IMR-90 (cell line): ENCODE data around the gene CST2. TPM values are rescaled to one million over a fixed set of nuclear protein-coding genes. Genes with fewer than 3 reads are reported as not detected.

Experiments used
- ATAC-seq: fragments of 200-7000 bp; cut with Tn5 transposase; 2 replicates; pipeline ENCODE4 v1.9.1; 2020; ENCODE audit warnings: low read depth, mild to moderate bottlenecking, moderate library complexity
- BruUV-seq: library from RNA; stranded (reverse); fragments of 400-500 nt; replicated peaks from 2 replicates; lab custom pipeline; 2021; lab: Mats Ljungman, UMichigan
- CTCF ChIA-PET: fragments of 300-600 bp; formaldehyde crosslinking; extraction: SDS; loops from one replicate; lab custom pipeline; 2021; ENCODE audit warnings: antibody characterized with exemption; lab: Yijun Ruan, JAX
- POLR2A ChIA-PET: fragments of 300-600 bp; sonication (Branson Sonifier 250); formaldehyde crosslinking; loops from one replicate; lab custom pipeline; 2022; ENCODE audit warnings: antibody characterized with exemption; ENCODE audit not compliant: unreplicated experiment; lab: Charles Lee
- DNase-seq: peaks from one replicate; pipeline ENCODE4 v3.0.0; 2013
- H2AFZ ChIP-seq: replicated peaks from 2 replicates; pipeline ENCODE3; 2013; ENCODE audit warnings: low read length, mild to moderate bottlenecking; ENCODE audit not compliant: poor library complexity
- H2AK5ac ChIP-seq: 2 replicates; pipeline ENCODE4 v1.6.1; 2013; ENCODE audit warnings: low read depth, low read length, inconsistent platforms
- H2AK9ac ChIP-seq: replicated peaks from 2 replicates; pipeline ENCODE3; 2013; ENCODE audit warnings: mild to moderate bottlenecking, low read depth, low read length, moderate library complexity; ENCODE audit not compliant: poor library complexity
- H2BK120ac ChIP-seq: 2 replicates; pipeline ENCODE4 v1.6.1; 2013; ENCODE audit warnings: low read depth, low read length, inconsistent platforms
- H2BK15ac ChIP-seq: 3 replicates; pipeline ENCODE4 v1.6.1; 2013; ENCODE audit warnings: low read depth, low read length, inconsistent platforms
- H2BK20ac ChIP-seq: 2 replicates; pipeline ENCODE4 v1.6.1; 2013; ENCODE audit warnings: low read depth, mild to moderate bottlenecking, inconsistent platforms, low read length, moderate library complexity
- H2BK5ac ChIP-seq: 2 replicates; pipeline ENCODE4 v1.6.1; 2013; ENCODE audit warnings: mild to moderate bottlenecking, low read depth, low read length, inconsistent platforms; ENCODE audit not compliant: poor library complexity, severe bottlenecking
- H3K14ac ChIP-seq: replicated peaks from 2 replicates; pipeline ENCODE4 v1.6.1; 2013; ENCODE audit warnings: low read depth, low read length, inconsistent platforms
- H3K18ac ChIP-seq: 2 replicates; pipeline ENCODE4 v1.6.1; 2013; ENCODE audit warnings: low read depth, low read length, control low read depth
- H3K23ac ChIP-seq: 2 replicates; pipeline ENCODE4 v1.6.1; 2013; ENCODE audit warnings: low read depth, low read length, inconsistent platforms
- H3K27ac ChIP-seq: 2 replicates; pipeline ENCODE4 v1.5.1; 2013; ENCODE audit warnings: mild to moderate bottlenecking, control low read depth, low read length; ENCODE audit not compliant: insufficient read depth
- H3K27me3 ChIP-seq: 2 replicates; pipeline ENCODE4 v1.6.1; 2013; ENCODE audit warnings: low read length; ENCODE audit not compliant: control insufficient read depth, insufficient read depth
- H3K36me3 ChIP-seq: 2 replicates; pipeline ENCODE4 v1.6.1; 2013; ENCODE audit warnings: low read length, mixed read lengths; ENCODE audit not compliant: control insufficient read depth, insufficient read depth
- H3K4ac ChIP-seq: 2 replicates; pipeline ENCODE4 v1.6.1; 2013; ENCODE audit warnings: low read depth, low read length, inconsistent platforms
- H3K4me1 ChIP-seq: 2 replicates; pipeline ENCODE4 v1.6.1; 2013; ENCODE audit warnings: low read length, mixed read lengths; ENCODE audit not compliant: control insufficient read depth, insufficient read depth
- H3K4me2 ChIP-seq: 2 replicates; pipeline ENCODE4 v1.6.1; 2013; ENCODE audit warnings: low read depth, mild to moderate bottlenecking, control low read depth, low read length, moderate library complexity
- H3K4me3 ChIP-seq: 2 replicates; pipeline ENCODE4 v1.5.1; 2013; ENCODE audit warnings: low read depth, mild to moderate bottlenecking, control low read depth, low read length, moderate library complexity; ENCODE audit not compliant: insufficient read depth
- H3K56ac ChIP-seq: 2 replicates; pipeline ENCODE4 v1.6.1; 2013; ENCODE audit warnings: low read length, inconsistent platforms; ENCODE audit not compliant: insufficient read depth; ENCODE audit errors: extremely low read depth
- H3K79me1 ChIP-seq, 2 experiments: 2 replicates each; pipeline ENCODE4 v1.6.1; 2013; ENCODE audit warnings: low read length in 2 of 2, inconsistent platforms in 1 of 2, low read depth in 1 of 2
- H3K9ac ChIP-seq: 2 replicates; pipeline ENCODE4 v1.6.1; 2013; ENCODE audit warnings: low read depth, low read length, control low read depth
- H3K9me1 ChIP-seq: 2 replicates; pipeline ENCODE4 v1.6.1; 2013; ENCODE audit warnings: low read length, inconsistent platforms; ENCODE audit not compliant: insufficient read depth
- H3K9me3 ChIP-seq: 2 replicates; pipeline ENCODE4 v1.6.1; 2013; ENCODE audit warnings: low read length; ENCODE audit not compliant: control insufficient read depth, insufficient read depth
- H4K20me1 ChIP-seq: 2 replicates; pipeline ENCODE4 v1.6.1; 2013; ENCODE audit warnings: low read length, inconsistent platforms; ENCODE audit not compliant: insufficient read depth
- H4K5ac ChIP-seq: 2 replicates; pipeline ENCODE4 v1.6.1; 2013; ENCODE audit warnings: mild to moderate bottlenecking, low read depth, low read length, control low read depth
- H4K8ac ChIP-seq, 2 experiments: 2 replicates each; pipeline ENCODE4 v1.6.1; 2013; ENCODE audit warnings: low read depth in 2 of 2, low read length in 2 of 2, control low read depth in 1 of 2, inconsistent platforms in 1 of 2
- H4K91ac ChIP-seq: 2 replicates; pipeline ENCODE4 v1.6.1; 2013; ENCODE audit warnings: low read depth, low read length, inconsistent platforms; ENCODE audit not compliant: insufficient read depth
- MAFK ChIP-seq: IDR thresholded peaks from 2 replicates; pipeline ENCODE4 v1.6.1; 2012; ENCODE audit warnings: low read depth, low read length, improper control_type of control experiment
- MAZ ChIP-seq: IDR thresholded peaks from 2 replicates; pipeline ENCODE4 v1.6.1; 2012; ENCODE audit warnings: low read depth, mild to moderate bottlenecking, low read length, improper control_type of control experiment, moderate library complexity, borderline replicate concordance
- NFE2L2 ChIP-seq: fragments of 150-350 bp; IDR thresholded peaks from 2 replicates; pipeline ENCODE4 v1.6.1; 2016; ENCODE audit warnings: low read depth, mild to moderate bottlenecking, low read length
- RCOR1 ChIP-seq: IDR thresholded peaks from 2 replicates; pipeline ENCODE4 v1.6.1; 2012; ENCODE audit warnings: mild to moderate bottlenecking, low read length, improper control_type of control experiment; ENCODE audit not compliant: insufficient replicate concordance
- WGBS, 2 experiments: methylation state at CpG; one replicate each; pipeline versions ENCODE4 v1.1.5 to v1.1.7; 2013; ENCODE audit warnings: missing lambda C conversion rate in 2 of 2; ENCODE audit not compliant: insufficient read length in 1 of 2; ENCODE audit errors: extremely low coverage in 2 of 2; 5-methylcytosine and 5-hydroxymethylcytosine counted together
- dilution Hi-C: fragments of 300-500 bp; cut with HindIII; formaldehyde crosslinking; loops from one replicate; pipeline ENCODE4 v1.14.3; 2018; ENCODE audit warnings: low sequenced_read_pairs; ENCODE audit not compliant: unreplicated experiment
- in situ Hi-C: fragments of 300-500 bp; cut with MboI; formaldehyde crosslinking; loops from 3 replicates; pipeline ENCODE4 v1.14.3; 2019; ENCODE audit warnings: low sequenced_read_pairs, inconsistent platforms, mixed read lengths
- intact Hi-C: fragments of 100-400 bp; cut with micrococcal nuclease; formaldehyde crosslinking; loops from 2 replicates; pipeline ENCODE4 v1.10.0; 2022
- polyA plus RNA-seq, 3 experiments: library from polyadenylated mRNA; depleted of rRNA; stranded (reverse); fragments of >200 nt; gene quantifications; 2 replicates each; pipeline ENCODE4 v1.2.3, GENCODE V29; 2012; ENCODE audit warnings: low replicate concordance in 1 of 3
- total RNA-seq: library from RNA; depleted of rRNA; stranded (reverse); fragments of >200 nt; gene quantifications from 2 replicates; pipeline ENCODE4 v1.2.3, GENCODE V29; 2012
- TF ChIP-seq, protein P1 (sequence below): fragments of 150-350 bp; IDR thresholded peaks from 2 replicates; pipeline ENCODE4 v1.6.1; 2016; ENCODE audit warnings: low read depth, mild to moderate bottlenecking, low read length, moderate library complexity, borderline replicate concordance
- TF ChIP-seq, protein P2 (sequence below): conservative IDR thresholded peaks from 2 replicates; pipeline ENCODE4 v1.5.1; 2012; ENCODE audit warnings: mild to moderate bottlenecking, low read depth, low read length, improper control_type of control experiment
- TF ChIP-seq, protein P3 (sequence below): fragments of 150-350 bp; IDR thresholded peaks from 2 replicates; pipeline ENCODE4 v1.6.1; 2017; ENCODE audit warnings: mild to moderate bottlenecking, antibody characterized with exemption, low read length, low read depth

CST2 gene
- total and polyA plus RNA-seq, 2 of the 4 experiments (the other 2 are of a cell fraction): not detected

DNA sequence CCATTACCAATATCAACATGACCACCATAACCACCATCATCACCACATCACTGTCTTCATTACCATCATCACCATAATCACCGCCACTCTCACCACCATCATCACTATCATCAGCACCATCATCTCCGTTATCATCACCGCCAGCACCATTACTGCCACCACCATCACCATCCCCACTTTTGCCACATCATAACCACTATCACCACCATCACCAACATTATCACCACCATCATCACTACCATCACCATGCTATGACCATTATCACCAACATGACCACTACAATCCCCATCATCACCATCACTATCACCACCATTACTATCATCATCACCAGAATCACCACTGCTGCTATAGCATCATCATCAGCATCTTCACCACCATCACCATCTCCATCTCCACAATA lies 25.7 kb downstream of the CST2 start:
- dilution Hi-C loops (no loop called here), intact Hi-C loops (no loop called here), in situ Hi-C loops (no loop called here)
- Histone ChIP-seq H2BK5ac (no peak overlapping the region), H4K8ac (no peak overlapping the region), H3K4ac (no peak overlapping the region), H3K36me3 (no peaks in the 10 kb centered on the region), H2BK15ac (no peak overlapping the region), H3K79me1 (no peaks in the 10 kb centered on the region), H2AK5ac (no peak overlapping the region), H2BK20ac (no peak overlapping the region), H3K9me3 (no peaks in the 10 kb centered on the region), H3K14ac (no peak overlapping the region), H4K20me1 (no peaks in the 10 kb centered on the region), H3K56ac (no peak overlapping the region), H3K18ac (no peak overlapping the region), H3K27me3 (peaks cover 2% of the 10 kb centered on the region; the same call in 1 of the 2 replicates), H3K4me2 (no peak overlapping the region), H4K91ac (no peak overlapping the region), H3K27ac (no peak overlapping the region), H3K4me1 (no peaks in the 10 kb centered on the region), H3K9ac (no peak overlapping the region), H2BK120ac (no peak overlapping the region), H2AFZ (no peak overlapping the region), H3K4me3 (no peak overlapping the region), H2AK9ac (no peak overlapping the region), H3K23ac (no peak overlapping the region), H4K5ac (no peak overlapping the region), H3K9me1 (no peaks in the 10 kb centered on the region)
- no TSS peak for BruUV-seq
- WGBS, 2 experiments: 88% methylated on average over 3 of the region's 3 CpGs; no CpG with 5 or more reads in 1 of the 2 experiments
- CTCF ChIA-PET: no interaction called here
- DNase-seq (no peak), ATAC-seq (no peak)
- POLR2A ChIA-PET: no interaction called here
- TF ChIP-seq RCOR1: no peak
- TF ChIP-seq MAZ: no peak
- no peak for TF ChIP-seq NFE2L2
- TF ChIP-seq, protein P1, sequence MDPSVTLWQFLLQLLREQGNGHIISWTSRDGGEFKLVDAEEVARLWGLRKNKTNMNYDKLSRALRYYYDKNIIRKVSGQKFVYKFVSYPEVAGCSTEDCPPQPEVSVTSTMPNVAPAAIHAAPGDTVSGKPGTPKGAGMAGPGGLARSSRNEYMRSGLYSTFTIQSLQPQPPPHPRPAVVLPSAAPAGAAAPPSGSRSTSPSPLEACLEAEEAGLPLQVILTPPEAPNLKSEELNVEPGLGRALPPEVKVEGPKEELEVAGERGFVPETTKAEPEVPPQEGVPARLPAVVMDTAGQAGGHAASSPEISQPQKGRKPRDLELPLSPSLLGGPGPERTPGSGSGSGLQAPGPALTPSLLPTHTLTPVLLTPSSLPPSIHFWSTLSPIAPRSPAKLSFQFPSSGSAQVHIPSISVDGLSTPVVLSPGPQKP: no peak
- TF ChIP-seq, protein P2, sequence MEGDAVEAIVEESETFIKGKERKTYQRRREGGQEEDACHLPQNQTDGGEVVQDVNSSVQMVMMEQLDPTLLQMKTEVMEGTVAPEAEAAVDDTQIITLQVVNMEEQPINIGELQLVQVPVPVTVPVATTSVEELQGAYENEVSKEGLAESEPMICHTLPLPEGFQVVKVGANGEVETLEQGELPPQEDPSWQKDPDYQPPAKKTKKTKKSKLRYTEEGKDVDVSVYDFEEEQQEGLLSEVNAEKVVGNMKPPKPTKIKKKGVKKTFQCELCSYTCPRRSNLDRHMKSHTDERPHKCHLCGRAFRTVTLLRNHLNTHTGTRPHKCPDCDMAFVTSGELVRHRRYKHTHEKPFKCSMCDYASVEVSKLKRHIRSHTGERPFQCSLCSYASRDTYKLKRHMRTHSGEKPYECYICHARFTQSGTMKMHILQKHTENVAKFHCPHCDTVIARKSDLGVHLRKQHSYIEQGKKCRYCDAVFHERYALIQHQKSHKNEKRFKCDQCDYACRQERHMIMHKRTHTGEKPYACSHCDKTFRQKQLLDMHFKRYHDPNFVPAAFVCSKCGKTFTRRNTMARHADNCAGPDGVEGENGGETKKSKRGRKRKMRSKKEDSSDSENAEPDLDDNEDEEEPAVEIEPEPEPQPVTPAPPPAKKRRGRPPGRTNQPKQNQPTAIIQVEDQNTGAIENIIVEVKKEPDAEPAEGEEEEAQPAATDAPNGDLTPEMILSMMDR: no peak
- TF ChIP-seq MAFK: no peak
- TF ChIP-seq, protein P3, sequence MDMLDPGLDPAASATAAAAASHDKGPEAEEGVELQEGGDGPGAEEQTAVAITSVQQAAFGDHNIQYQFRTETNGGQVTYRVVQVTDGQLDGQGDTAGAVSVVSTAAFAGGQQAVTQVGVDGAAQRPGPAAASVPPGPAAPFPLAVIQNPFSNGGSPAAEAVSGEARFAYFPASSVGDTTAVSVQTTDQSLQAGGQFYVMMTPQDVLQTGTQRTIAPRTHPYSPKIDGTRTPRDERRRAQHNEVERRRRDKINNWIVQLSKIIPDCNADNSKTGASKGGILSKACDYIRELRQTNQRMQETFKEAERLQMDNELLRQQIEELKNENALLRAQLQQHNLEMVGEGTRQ: no peak
